Activated CD4-positive, alpha-beta memory T cell treated with anti-CD3 and anti-CD28 coated beads for 36 hours (primary cell): Measurements from ENCODE around the gene RFPL4A. TPM values are rescaled to one million over a fixed set of nuclear protein-coding genes. Genes with fewer than 3 reads are reported as not detected.
"Not testable (repeated sequence)": the region's sequence is repeated elsewhere in the genome, so short reads cannot be mapped to it uniquely, and the experiment has no call there.

Source experiments
- CTCF ChIA-PET: fragments of 350-600 bp; sonication (Branson Sonifier 250); formaldehyde crosslinking; loops from one replicate; lab custom pipeline; 2021; ENCODE audit warnings: antibody characterized with exemption, inconsistent platforms; lab: Charles Lee
- POLR2A ChIA-PET: fragments of 350-600 bp; sonication (Branson Sonifier 250); formaldehyde crosslinking; loops from one replicate; lab custom pipeline; 2021; ENCODE audit warnings: antibody characterized with exemption; lab: Charles Lee
- DNase-seq: peaks from one replicate; pipeline ENCODE4 v3.0.0-alpha.2; 2020
- H3K27ac Mint-ChIP-seq: one replicate; pipeline ENCODE4 v1.8.0; 2021; ENCODE audit warnings: mixed read lengths
- H3K27me3 Mint-ChIP-seq: one replicate; pipeline ENCODE4 v1.8.0; 2021; ENCODE audit warnings: mixed read lengths
- H3K36me3 Mint-ChIP-seq: one replicate; pipeline ENCODE4 v1.8.0; 2021; ENCODE audit warnings: mixed read lengths
- H3K4me1 Mint-ChIP-seq: one replicate; pipeline ENCODE4 v1.8.0; 2021; ENCODE audit warnings: low read depth, mixed read lengths
- H3K4me3 Mint-ChIP-seq: one replicate; pipeline ENCODE4 v1.8.0; 2021; ENCODE audit warnings: mild to moderate bottlenecking, mixed read lengths
- H3K9me3 Mint-ChIP-seq: one replicate; pipeline ENCODE4 v1.8.0; 2021; ENCODE audit warnings: mixed read lengths
- intact Hi-C: fragments of 100-400 bp; cut with micrococcal nuclease; formaldehyde crosslinking; loops from one replicate; pipeline ENCODE4 v1.15.1; 2023
- total RNA-seq, 2 experiments: library from RNA; stranded (reverse); gene quantifications; one replicate each; pipeline ENCODE4 v1.2.3, GENCODE V29; 2021

The RFPL4A gene
- not detected for total RNA-seq

DNA sequence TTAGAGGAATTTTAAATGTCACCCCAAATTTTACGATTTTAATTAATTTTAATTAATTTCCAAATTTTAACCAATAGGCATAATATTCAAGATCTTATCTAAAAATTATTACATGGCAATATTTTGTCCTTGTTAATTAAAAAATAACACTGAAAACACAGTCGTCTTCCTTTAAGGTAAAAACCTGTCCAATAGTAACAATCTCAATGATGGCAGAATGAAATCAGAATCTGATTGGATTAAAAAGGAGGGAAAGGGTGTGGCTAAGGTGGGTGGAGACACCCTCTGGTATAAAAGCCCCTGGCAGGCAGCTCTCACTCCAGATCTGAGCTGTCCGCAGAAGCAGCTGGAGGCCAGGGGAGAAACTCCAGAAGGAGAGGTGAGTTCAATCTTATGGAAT, at the start of gene RFPL4A:
Gene RFPL4A (plus strand): TSS at position 301 of the 400 bp plus-strand sequence. CDS start 2,704 bp downstream, outside the sequence.
- H3K36me3 Mint-ChIP-seq, H3K4me3 Mint-ChIP-seq, H3K4me1 Mint-ChIP-seq, DNase-seq, H3K27ac Mint-ChIP-seq, intact Hi-C loops, H3K9me3 Mint-ChIP-seq, CTCF ChIA-PET, POLR2A ChIA-PET: not testable (repeated sequence)
- H3K27me3 Mint-ChIP-seq, result peaks cover 21% of the 10 kb centered on the region

DNA sequence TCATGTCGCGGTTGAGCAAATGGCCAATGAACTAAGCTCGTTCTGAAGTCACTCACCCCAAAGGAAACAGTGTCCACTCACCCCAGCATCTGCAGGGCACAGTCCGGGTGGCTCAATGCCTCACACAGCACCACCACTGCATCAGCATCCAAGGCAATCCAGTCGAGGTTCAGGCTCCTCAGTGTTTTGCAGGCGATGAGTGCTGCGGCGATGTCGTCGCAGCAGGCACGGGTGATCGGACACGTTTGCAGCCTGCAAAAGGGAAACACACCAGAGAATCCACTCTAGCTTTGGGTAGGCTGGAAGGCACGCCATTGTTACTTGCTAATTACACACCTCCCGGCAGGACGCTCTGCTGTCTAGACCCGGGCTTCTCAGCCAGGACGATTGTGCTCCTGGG, 47.2 kb upstream of the RFPL4A start:
- Mint-ChIP-seq H3K4me1 (no peaks in the 10 kb centered on the region), H3K36me3 (no peaks in the 10 kb centered on the region), H3K27me3 (peaks cover 8% of the 10 kb centered on the region), H3K27ac (no peak overlapping the region), H3K4me3 (no peak overlapping the region), H3K9me3 (peaks cover 6% of the 10 kb centered on the region)
- intact Hi-C loops, result no loop called here
- DNase-seq, result no peak
- CTCF ChIA-PET, result no interaction called here
- POLR2A ChIA-PET, result interaction anchor here (0.6 kb wide), 1 partner anchor 832 kb away, joined by 3 read pairs; no protein-coding TSS in a partner anchor

DNA sequence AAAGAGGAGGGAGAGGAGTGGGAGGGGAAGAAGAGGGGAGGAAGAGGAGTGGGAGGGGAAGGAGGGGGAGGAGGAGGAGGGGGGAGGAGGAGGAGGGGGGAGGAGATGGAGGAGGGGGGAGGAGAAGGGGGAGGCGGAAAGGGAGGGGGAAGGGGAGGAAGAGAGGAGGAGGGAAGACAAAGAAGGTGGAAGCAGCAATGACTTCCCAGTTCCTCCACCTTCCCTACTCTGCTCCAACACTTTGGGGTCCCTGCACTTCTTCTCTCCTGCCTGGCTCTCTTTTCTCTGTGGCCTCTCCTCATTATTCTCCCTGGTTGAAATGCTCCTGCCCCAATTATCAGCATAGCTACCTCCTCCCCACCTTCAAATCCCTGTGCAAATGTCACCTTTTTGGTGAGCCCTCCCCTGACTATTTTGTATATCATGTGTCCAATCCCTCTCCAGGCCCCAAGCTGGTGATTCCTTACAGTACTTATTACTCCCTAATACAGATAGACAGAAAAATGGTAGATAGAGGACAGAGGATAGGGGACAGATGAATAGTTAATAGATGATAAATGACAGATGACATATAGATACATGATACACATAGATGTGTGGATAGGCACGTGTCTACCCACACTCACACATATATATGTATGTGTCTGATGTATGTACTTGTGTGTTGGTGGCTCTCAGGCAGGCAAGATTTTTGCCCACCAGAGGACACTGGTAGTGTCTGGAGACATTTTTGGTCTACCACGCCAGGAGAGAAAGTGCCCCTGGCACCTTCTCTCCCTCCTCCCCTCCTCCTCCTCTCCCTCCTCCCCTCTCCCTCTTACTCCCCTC, 45.9 kb upstream of the RFPL4A start:
- DNase-seq, result no peak
- POLR2A ChIA-PET, result no interaction called here
- CTCF ChIA-PET, result no interaction called here
- H3K4me1 Mint-ChIP-seq, result no peaks in the 10 kb centered on the region
- H3K4me3 Mint-ChIP-seq, result no peak overlapping the region
- peaks cover 18% of the 10 kb centered on the region for H3K27me3 Mint-ChIP-seq
- H3K36me3 Mint-ChIP-seq, result no peaks in the 10 kb centered on the region
- no peak overlapping the region for H3K27ac Mint-ChIP-seq
- H3K9me3 Mint-ChIP-seq, result peaks cover 6% of the 10 kb centered on the region
- intact Hi-C loops, result no loop called here

DNA sequence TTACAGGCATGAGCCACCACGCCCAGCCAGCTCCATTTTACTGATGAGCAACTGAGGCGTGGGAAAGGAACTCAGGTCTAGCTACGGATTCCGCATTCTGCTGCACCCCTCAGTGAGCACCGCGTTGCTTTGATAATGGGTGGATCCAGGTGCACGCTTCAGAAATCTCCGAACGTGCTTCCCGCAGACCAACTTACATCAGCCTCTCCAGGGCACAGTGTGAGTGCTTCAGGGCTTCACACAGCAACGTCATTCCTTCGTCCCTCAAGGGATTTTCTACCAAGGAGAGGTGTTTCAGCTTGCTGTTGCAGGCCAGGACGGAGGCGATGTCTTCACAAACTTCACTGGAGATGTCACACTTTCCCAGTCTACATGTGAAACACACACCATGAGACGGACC, 42.4 kb upstream of the RFPL4A start:
- CTCF ChIA-PET, result no interaction called here
- Mint-ChIP-seq H3K36me3 (no peaks in the 10 kb centered on the region), H3K4me1 (no peaks in the 10 kb centered on the region), H3K9me3 (peaks cover 10% of the 10 kb centered on the region), H3K4me3 (no peak overlapping the region), H3K27ac (no peak overlapping the region), H3K27me3 (peaks cover 36% of the 10 kb centered on the region)
- POLR2A ChIA-PET, result no interaction called here
- no peak for DNase-seq
- intact Hi-C loops, result no loop called here

DNA sequence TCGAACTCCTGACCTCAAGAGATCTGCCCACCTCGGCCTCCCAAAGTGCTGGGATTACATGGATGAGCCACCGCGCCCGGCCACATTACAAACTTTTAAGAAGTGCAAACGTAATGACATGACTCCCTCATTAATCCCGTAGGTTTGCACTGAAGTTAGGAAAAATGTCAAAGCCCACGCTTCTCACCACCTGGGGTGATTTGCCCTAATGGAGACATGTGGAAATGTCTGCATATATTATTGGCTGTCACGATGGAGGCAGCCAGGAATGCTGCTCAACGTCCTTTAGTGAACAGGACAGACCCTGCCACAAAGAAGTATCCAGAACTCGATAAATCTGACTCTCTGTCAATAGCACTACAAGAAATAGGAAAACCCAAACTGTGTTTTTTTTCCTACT, 41.6 kb upstream of the RFPL4A start:
- ChIA-PET CTCF (no interaction called here), POLR2A (no interaction called here)
- Mint-ChIP-seq H3K9me3 (peaks cover 15% of the 10 kb centered on the region), H3K27ac (no peak overlapping the region), H3K36me3 (peaks cover 2% of the 10 kb centered on the region), H3K4me1 (no peaks in the 10 kb centered on the region), H3K4me3 (no peak overlapping the region), H3K27me3 (peaks cover 40% of the 10 kb centered on the region)
- no peak for DNase-seq
- intact Hi-C loops, result no loop called here

DNA sequence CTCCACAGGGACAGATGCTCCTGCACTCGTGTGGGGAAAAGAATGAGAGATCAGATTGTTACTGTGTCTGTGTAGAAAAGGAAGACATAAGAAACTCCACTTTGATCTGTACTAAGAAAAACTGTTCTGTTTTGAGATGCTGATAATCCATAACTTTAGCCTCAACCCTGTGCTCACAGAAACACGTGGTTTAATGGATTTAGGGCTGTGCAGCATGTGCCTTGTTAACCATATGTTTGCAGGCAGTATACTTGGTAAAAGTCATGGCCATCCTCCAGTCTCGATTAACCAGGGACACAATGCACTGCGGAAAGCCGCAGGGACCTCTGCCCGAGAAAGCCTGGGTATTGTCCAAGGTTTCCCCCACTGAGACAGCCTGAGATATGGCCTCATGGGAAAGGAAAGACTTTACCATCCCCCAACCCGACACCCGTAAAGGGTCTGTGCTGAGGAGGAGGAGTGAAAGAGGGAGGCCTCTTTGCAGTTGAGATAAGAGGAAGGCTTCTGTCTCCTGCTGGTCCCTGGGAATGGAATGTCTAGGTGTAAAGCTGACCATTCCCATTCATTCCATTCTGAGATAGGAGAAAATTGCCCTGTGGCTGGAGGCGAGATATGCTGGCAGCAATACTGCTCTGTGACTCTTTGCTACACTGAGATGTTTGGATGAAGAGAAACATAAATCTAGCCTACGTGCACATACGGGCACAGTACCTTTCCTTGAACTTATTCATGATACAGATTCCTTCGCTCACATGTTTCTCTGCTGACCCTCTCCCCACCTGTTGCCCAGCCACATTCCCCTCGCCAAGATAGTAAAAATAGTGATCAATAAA, 40.8 kb upstream of the RFPL4A start:
- H3K36me3 Mint-ChIP-seq, POLR2A ChIA-PET, CTCF ChIA-PET, H3K4me3 Mint-ChIP-seq, intact Hi-C loops, DNase-seq, H3K27ac Mint-ChIP-seq, H3K4me1 Mint-ChIP-seq: not testable (repeated sequence)
- H3K27me3 Mint-ChIP-seq, result peaks cover 46% of the 10 kb centered on the region
- H3K9me3 Mint-ChIP-seq, result peaks cover 17% of the 10 kb centered on the region

DNA sequence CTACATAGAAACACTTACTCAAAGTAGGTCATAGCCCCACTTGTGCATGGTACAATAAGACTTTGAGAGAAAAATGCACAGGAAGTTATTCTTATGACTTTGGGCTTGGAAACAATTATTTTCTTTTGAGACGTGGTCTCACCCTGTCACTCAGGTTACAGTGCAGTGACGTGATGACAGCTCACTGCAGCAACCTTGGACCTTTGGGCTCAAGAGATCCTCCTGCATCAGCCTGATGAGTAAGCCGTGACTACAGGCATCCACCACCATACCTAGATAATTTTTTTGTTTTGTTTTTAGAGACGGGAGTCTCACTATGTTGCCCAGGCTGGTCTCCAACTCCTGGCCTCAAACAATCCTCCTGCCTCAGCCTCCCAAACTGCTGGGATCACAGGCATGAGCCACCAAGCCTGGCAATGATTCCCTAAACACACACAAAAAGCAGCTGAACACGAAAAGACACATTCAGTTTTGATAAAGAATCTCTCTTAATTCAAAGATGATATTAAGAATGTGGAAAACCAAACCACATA, 38.6 kb upstream of the RFPL4A start:
- no peak overlapping the region for H3K4me3 Mint-ChIP-seq
- peaks cover 49% of the 10 kb centered on the region for H3K27me3 Mint-ChIP-seq
- peaks cover 16% of the 10 kb centered on the region for H3K9me3 Mint-ChIP-seq
- H3K4me1 Mint-ChIP-seq, result no peaks in the 10 kb centered on the region
- ChIA-PET POLR2A (no interaction called here), CTCF (no interaction called here)
- peaks cover 2% of the 10 kb centered on the region for H3K36me3 Mint-ChIP-seq
- DNase-seq, result no peak
- intact Hi-C loops, result no loop called here
- H3K27ac Mint-ChIP-seq, result no peak overlapping the region

DNA sequence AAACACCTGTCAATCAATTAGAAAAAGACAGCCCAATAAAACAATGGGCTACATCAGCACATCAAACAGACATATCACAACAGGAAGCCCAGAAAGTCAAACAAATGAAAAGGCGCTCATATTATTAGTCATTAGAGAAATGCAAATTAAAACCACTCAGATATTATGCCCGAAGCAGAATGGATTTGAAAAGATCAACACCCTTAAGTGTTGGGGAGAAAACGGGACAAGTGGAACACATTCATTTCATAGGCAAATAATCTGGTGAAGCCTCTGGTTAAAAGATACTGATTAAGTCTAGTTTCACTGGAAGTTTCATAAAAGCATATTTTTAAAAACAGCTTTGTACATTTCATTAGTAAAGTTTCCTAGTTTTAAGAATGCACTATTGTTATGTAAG, 38.1 kb upstream of the RFPL4A start:
- peaks cover 16% of the 10 kb centered on the region for H3K9me3 Mint-ChIP-seq
- no peak overlapping the region for H3K4me3 Mint-ChIP-seq
- ChIA-PET POLR2A (no interaction called here), CTCF (no interaction called here)
- intact Hi-C loops, result no loop called here
- H3K36me3 Mint-ChIP-seq, result peaks cover 2% of the 10 kb centered on the region
- H3K4me1 Mint-ChIP-seq, result no peaks in the 10 kb centered on the region
- DNase-seq, result no peak
- H3K27me3 Mint-ChIP-seq, result peaks cover 47% of the 10 kb centered on the region
- H3K27ac Mint-ChIP-seq, result no peak overlapping the region

DNA sequence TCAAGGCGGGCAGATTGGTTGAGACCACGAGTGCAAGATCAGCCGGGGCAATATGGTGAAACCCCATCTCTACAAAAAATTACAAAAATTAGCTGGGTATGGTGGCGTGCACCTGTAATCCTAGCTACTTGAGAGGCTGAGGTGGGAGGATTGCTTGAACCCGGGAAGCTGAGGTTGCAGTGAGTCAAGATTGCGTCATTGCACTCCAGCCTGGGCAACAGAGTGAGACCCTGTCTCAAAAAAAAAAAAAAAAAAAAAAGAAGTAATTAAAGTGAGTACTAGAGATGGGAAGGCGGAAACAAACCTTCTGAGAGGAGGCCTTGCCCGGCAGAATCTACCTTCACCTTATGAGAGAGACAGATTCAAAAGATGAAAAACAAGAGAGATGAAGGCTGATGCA, 35.4 kb upstream of the RFPL4A start:
- ChIA-PET POLR2A (no interaction called here), CTCF (interaction anchor here (0.5 kb wide), 1 partner anchor 209 kb away, joined by 3 read pairs; no protein-coding TSS in a partner anchor)
- no peaks in the 10 kb centered on the region for H3K4me1 Mint-ChIP-seq
- intact Hi-C loops, result no loop called here
- H3K27ac Mint-ChIP-seq, result no peak overlapping the region
- H3K36me3 Mint-ChIP-seq, result peaks cover 2% of the 10 kb centered on the region
- H3K4me3 Mint-ChIP-seq, result no peak overlapping the region
- H3K27me3 Mint-ChIP-seq, result peaks cover 33% of the 10 kb centered on the region
- no peak for DNase-seq
- H3K9me3 Mint-ChIP-seq, result peaks cover 16% of the 10 kb centered on the region

DNA sequence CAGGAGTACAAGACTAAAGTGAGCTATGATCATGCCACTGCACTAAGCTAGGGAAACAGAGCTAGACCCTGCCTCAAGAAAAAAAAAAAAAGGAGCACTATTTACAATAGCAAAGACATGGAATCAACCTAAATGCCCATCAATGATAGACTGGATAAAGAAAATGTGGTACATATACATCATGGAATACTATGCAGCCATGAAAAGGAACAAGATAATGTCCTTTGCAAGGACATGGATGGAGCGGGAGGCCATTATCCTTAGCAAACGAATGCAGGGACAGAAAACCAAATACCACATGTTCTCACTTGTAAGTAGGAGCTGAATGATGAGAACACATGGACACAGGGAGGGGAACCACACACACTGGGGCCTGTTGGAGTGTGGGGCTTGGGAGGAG, 28.5 kb upstream of the RFPL4A start:
- DNase-seq, H3K27me3 Mint-ChIP-seq, H3K27ac Mint-ChIP-seq, POLR2A ChIA-PET, intact Hi-C loops, H3K36me3 Mint-ChIP-seq, H3K9me3 Mint-ChIP-seq, H3K4me3 Mint-ChIP-seq, H3K4me1 Mint-ChIP-seq, CTCF ChIA-PET: not testable (repeated sequence)

DNA sequence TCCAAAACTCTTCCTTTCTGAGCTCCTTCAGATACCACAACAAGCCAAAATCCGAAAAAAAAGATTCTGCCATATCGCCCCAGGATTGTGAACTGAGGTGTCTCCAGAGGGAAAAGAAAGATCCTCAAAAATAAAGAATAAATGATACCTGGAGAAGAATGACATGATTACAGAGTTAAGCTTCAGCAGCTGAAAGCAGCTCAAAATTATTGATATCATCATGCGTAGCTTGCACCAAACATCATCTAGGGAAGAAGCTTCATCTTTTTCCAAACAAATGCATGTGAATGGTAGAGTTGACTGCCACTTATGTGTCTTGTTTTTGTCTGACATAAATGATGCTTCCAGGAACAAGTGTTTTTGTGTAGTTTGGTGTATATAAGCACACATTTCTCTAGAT, 20.6 kb upstream of the RFPL4A start, which contains the start of gene NLRP9:
Gene NLRP9 (minus strand): TSS at position 101 of the 400 bp plus-strand sequence. CDS start 28 bp downstream, at position 73.
- intact Hi-C loops, result no loop called here
- CTCF ChIA-PET, result no interaction called here
- peaks cover 12% of the 10 kb centered on the region for H3K27me3 Mint-ChIP-seq
- no peaks in the 10 kb centered on the region for H3K9me3 Mint-ChIP-seq
- no peak for DNase-seq
- no peaks in the 10 kb centered on the region for H3K36me3 Mint-ChIP-seq
- H3K4me3 Mint-ChIP-seq, result no peak within 1 kb of the TSS
- POLR2A ChIA-PET, result no interaction called here
- no peaks in the 10 kb centered on the region for H3K4me1 Mint-ChIP-seq
- no peak within 1 kb of the TSS for H3K27ac Mint-ChIP-seq

DNA sequence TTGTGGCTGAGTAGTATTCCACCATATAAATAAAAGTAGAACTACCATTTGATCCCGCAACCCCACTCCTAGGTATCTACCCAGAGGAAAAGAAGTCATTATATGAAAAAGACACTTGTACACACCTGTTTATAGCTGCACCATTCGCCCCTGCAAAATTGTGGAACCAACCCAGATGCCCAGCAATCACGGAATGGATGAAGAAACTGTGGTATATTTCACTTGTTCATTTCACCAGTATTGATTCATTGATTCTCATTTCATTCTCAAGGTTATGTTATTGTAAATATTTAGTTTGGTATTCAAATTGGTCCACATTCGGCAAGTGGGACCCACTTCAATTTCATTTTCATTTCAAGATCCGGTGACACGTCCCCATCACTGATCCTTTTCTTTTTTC, 8.2 kb upstream of the RFPL4A start:
- DNase-seq, result no peak
- POLR2A ChIA-PET, result no interaction called here
- no peaks in the 10 kb centered on the region for H3K36me3 Mint-ChIP-seq
- CTCF ChIA-PET, result no interaction called here
- intact Hi-C loops, result no loop called here
- no peak overlapping the region for H3K4me3 Mint-ChIP-seq
- H3K27ac Mint-ChIP-seq, result no peak overlapping the region
- H3K27me3 Mint-ChIP-seq, result peaks cover 5% of the 10 kb centered on the region
- no peaks in the 10 kb centered on the region for H3K9me3 Mint-ChIP-seq
- no peaks in the 10 kb centered on the region for H3K4me1 Mint-ChIP-seq
